ENCODE data around the gene LEFTY2.
"Not testable (repeated sequence)": the region's sequence is repeated elsewhere in the genome, so short reads cannot be mapped to it uniquely, and the experiment has no call there.

Gene LEFTY2, protein sequence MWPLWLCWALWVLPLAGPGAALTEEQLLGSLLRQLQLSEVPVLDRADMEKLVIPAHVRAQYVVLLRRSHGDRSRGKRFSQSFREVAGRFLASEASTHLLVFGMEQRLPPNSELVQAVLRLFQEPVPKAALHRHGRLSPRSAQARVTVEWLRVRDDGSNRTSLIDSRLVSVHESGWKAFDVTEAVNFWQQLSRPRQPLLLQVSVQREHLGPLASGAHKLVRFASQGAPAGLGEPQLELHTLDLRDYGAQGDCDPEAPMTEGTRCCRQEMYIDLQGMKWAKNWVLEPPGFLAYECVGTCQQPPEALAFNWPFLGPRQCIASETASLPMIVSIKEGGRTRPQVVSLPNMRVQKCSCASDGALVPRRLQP

DNA sequence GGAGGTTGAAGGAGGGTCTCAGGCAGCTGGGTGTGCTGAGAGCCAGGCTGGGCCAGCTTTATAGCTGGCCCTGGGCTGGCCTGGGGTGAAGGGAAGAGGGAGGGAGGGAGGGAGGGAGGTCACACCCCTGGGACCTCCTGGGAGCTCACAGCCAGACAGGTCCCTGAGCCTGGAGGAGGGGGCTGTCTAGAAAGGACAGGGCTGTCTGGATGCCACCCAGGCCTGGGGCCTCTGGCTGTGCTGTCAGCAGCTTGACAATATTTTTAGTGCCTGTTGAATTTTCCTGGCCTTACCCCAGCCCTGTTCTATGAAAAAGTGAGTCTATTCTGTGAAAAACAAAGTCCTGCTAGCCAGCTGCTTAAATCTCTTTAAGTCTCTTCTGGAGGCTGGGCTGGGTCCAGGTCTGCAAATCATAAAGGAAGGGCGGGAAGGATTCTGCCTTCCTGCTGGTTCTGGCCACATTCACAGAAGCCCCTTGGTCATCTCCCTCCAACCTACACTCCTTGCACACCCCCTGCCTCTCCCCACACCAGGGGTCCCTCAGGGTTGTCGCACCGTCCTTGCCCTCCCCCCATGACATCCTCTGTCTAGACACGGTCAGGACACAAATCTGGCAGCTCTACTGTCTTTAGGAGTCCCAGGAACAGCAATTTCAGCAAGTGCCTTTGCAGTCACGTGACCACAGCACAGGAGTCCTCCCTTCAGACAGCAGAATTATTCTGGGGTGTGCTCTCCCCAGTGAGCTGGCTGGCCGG lies at the start of gene LEFTY2:
Gene LEFTY2, minus strand, starts transcription at position 34 of the 755 bp plus-strand sequence. CDS start 80 bp downstream, outside the sequence.
- no peak for DNase-seq (ENCODE audit: low read depth in 3 of 3)

DNA sequence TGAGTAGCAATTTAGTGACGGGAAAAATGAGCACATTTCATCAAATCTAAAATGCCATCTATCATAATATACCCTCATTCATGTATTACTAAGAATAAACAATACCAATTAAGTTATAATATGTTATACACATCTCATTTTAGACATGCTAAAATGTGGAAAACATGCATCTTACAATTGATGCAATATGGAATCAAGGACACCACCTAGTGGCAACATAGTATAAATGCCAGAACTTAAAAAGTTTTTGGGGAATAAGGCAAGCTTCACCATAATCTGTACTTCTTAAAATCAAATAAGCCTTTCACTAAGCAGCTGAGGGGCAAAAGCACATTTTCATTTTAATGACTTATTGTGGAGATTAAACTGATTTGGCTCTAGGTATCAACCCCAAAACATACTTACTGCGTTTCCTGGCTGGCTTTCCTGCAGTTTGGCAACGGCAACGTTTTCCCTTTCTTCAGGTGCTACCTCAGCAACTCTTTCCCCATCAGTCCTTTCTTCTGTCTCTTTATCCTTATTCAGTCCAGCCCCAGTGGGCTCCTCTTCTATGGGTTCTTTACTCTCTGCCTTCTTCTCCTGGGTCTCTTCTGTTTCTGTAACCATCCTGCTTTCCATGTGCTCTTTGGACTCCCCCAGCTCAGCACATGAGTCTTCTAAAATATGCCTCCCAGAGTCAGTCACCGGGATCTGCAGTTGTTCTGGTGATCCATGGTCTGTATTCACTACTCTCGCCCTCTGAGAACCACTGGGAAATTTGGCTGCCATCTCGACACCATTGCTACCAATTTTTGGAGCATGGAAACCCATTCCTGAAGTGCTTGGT lies 46.7 kb upstream of the LEFTY2 start:
- DNase-seq (ENCODE audit: low read depth in 3 of 3) = no peak

DNA sequence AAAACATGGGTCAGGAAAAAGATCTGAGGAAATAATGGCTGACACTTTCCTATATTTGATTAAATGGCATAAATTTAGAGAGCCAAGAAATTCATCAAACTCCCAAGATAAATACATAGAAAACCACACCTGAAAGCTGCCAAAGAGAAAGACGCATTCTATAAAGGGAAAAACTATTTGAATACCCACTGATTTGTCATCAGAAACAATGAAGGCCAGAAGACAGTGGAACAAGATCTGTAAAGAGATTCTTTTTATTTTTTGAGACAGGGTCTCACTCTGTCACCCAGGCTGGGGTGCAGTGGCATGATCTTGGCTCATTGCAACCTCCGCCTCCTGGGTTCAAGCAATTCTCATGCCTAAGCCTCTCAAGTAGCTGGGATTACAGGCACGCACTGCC lies 40.7 kb upstream of the LEFTY2 start:
- DNase-seq (ENCODE audit: low read depth in 3 of 3) = no peak

GRCh38 chr1:225980005-225980836 lies 39.2 kb upstream of the LEFTY2 start:
- no peak for DNase-seq (ENCODE audit: low read depth in 3 of 3)

DNA sequence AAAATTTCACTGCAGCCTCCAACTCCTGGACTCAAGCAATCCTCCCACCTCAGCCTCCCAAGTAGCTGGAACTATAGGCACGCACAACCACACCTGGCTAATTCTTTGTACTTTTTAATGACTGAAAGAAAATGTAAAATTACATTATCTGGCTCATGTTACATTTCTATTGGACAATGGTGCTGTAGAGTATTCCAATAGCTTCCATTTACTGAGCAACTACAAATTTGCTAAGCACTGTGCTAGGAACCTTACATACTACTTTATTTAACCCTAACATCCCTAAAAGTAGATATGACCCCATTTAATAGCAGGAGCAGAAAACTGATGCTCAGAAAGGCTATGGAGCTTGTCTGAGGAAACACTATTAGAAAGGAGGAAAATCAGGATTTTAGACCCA lies 38.4 kb upstream of the LEFTY2 start:
- no peak for DNase-seq (ENCODE audit: low read depth in 3 of 3)

- DNase-seq (ENCODE audit: low read depth in 3 of 3) = no peak
These were observed 37.1 kb upstream of the LEFTY2 start for GRCh38 chr1:225977937-225978748.

GRCh38 chr1:225975146-225975545 lies 34.1 kb upstream of the LEFTY2 start:
- DNase-seq (ENCODE audit: low read depth in 3 of 3) = not testable (repeated sequence)

DNA sequence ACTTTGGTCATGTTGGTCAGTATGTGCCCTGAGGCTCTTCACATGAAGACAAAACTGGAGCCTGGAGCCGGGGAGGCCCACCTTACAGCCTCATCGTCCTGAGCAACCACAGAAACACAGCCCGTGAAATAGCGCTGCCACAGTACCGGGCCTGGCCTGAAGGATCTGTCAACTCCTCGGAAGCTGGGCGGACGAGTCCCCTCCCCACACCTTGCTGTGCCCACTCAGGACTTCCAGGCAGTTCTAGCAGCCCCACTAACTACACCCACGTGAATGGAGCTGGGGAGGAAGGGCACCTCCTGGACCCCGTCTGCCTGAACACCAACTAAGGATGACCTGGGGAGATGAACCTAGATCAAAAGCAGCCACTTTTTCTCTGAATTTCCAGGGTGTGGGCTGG lies 33.4 kb upstream of the LEFTY2 start:
- DNase-seq (ENCODE audit: low read depth in 3 of 3) = no peak

- no peak for DNase-seq (ENCODE audit: low read depth in 3 of 3)
These were observed 32.1 kb upstream of the LEFTY2 start for GRCh38 chr1:225973158-225973557.

DNA sequence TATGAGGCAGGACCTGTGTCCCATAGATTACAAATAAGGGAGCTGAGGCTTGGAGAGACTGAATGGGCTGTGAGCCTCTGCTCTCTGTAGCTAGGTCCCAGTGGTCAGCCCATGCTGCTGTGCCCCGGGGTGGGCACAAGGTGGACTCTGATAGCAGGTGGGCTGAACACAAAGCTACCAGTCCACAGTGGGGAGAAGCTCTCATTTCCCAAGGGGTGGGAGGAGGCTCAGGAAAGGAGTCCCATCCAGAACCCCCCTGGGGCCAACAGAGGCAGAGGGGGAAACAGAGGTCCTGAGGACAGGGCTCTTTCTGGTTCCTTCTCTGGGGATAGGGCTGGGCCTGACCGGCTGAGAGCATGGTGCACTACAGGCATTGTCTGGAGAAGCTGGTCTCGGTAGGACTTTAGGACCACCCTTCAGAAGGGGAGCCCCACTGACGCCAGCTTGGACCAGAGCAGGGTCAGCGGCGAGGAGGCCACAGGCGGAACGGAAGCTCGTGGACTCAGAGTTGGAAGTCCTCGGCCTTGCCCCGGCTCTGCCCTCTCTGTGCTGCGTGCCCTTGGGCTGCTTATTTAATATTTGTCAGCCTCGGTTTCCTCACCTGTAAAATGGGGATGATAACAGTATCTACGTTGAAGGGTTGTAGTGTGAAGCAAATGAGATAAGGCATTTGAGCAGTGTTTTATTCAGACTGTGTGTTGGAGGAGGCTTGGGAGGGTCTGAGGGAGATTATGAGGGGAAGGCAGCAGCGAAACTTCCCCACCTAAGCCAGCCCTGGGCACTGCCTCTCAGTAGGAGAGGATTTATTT lies 31.5 kb upstream of the LEFTY2 start:
- DNase-seq (ENCODE audit: low read depth in 3 of 3) = no peak

- DNase-seq (ENCODE audit: low read depth in 3 of 3) = not testable (repeated sequence)
These were observed 29.7 kb upstream of the LEFTY2 start for GRCh38 chr1:225970592-225971157.

GRCh38 chr1:225969751-225970150 lies 28.7 kb upstream of the LEFTY2 start:
- DNase-seq (ENCODE audit: low read depth in 3 of 3) = not testable (repeated sequence)

DNA sequence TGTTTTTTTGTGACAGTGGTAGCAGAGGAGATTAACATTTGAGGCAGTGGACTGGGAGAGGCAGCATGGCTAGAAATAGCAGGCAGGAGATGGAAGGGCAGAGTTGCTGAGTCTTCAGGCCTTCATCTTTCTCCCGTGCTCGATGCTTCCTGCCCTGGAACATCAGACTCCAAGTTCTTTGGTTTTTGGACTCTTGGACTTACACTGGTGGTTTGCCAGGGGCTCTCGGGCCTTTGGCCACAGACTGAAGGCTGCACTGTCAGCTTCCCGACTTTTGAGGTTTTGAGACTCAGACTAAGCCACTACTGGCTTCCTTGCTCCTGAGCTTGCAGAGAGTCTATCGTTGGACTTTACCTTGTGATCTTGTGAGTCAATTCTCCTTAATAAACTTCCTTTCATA lies 24.2 kb upstream of the LEFTY2 start:
- DNase-seq (ENCODE audit: low read depth in 3 of 3) = no peak

- no peak for DNase-seq (ENCODE audit: low read depth in 3 of 3)
These were observed 22.9 kb upstream of the LEFTY2 start for GRCh38 chr1:225963735-225964530.

DNA sequence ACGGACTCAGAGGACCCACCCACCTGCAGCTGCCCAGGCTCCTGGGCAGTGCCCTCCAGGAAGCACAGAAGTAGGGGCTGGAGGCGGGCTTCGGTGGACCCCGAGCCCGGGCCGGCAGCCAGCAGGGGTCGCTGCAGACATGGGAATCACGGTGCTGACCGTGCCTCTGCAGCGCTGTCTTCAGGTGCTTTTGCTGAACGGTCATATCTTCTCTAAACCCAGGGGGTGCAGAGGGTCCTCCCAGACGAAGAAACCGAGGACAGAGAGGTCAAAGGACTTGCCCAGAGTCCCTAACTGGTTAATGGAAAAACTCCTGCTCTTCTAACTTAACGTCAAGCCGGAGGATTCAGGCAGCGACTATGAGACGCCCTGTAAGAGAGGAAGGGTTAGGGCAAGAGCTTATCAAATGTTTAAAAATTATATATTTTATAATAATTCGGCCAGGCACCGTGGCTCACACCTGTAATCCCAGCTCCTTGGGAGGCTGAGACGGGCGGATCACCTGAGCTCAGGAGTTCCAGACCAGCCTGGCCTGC lies 21.5 kb upstream of the LEFTY2 start:
- DNase-seq (ENCODE audit: low read depth in 3 of 3) = peak; percentile 14 to 71 (median 33)

- no peak for DNase-seq (ENCODE audit: low read depth in 3 of 3)
These were observed 20.8 kb upstream of the LEFTY2 start for GRCh38 chr1:225961659-225962439.

DNA sequence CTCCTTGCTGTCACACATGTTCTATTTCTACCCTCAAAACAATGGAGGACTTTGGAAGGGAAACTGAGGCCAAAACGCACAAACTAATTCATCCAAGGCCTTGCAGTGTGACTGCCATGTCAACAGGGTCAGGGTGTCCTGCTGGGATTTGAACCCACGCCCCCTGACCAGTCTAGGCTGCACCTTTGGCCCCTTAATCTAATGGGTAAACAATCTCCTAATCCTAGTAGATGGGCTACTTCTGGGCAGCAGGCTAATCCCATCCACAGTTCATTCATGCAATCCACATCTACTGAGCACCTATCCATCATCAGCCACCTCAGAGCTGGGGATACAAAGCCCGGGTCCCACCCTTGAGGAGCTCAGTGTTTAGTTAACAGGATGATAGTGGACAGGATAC lies 17.0 kb upstream of the LEFTY2 start:
- DNase-seq (ENCODE audit: low read depth in 3 of 3) = no peak

All from stimulated activated CD4-positive, alpha-beta T cell treated with anti-CD3 and anti-CD28 coated beads, TNF-alpha, amount 100 ng/mL, for 24 hours (primary cell).